ENCODE data around the gene IKZF4. TPM values are rescaled to one million over a fixed set of nuclear protein-coding genes. Genes with fewer than 3 reads are reported as not detected.
"Not testable (repeated sequence)": the region's sequence is repeated elsewhere in the genome, so short reads cannot be mapped to it uniquely, and the experiment has no call there.

Gene IKZF4
- total RNA-seq, result 10 to 100 TPM; 17.0 to 19.5 TPM

DNA sequence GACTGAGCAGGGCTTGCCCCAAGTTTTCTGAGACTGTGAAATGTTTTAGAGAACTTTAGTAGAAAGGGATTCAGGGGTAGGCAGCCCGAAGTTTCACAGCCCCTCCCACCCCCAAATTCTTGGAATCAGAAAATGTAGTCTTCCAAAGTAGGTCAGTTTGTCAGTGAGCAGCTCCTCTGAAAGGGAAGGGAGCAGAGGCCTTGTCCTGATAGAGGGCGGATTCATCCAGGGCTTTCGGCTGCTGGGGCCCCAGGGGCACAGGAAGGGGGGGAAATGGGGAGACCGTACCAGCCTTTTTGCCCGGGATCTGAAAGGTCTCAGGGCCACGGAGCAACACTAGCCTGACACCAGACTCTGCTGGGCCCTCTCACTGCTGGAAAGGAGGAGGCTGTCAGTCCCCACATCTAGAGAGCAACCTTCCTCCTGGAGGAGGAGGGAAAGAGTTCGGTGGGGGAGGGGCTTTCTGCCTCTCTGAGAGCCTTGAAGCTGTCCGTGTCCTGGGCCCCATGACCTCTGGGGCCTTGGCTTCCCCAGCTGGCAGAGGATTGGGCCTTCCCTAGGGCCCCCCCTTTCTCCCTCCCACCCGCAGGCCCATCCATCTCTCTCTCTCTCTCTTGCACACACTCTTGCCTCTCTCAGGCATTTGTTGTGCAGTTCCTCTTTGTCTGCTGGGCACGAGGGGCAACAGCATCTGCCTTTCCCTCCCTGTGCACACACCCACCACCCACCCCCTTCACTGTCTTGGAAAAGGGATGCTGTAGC lies at the start of gene IKZF4:
IKZF4 (plus strand) TSS at position 621 of the 762 bp plus-strand sequence. CDS start 451 bp downstream, outside the sequence.
- peak; percentile 37 to 39 for ATAC-seq
- Mint-ChIP-seq H3K36me3 (peaks cover 13 to 14% of the 10 kb centered on the region in 2 donors), H3K27ac (peak within 1 kb of the TSS; percentile 94 to 99), H3K9me3 (no peaks in the 10 kb centered on the region)
- no peak for DNase-seq (ENCODE audit: low spot score in 2 of 2)

DNA sequence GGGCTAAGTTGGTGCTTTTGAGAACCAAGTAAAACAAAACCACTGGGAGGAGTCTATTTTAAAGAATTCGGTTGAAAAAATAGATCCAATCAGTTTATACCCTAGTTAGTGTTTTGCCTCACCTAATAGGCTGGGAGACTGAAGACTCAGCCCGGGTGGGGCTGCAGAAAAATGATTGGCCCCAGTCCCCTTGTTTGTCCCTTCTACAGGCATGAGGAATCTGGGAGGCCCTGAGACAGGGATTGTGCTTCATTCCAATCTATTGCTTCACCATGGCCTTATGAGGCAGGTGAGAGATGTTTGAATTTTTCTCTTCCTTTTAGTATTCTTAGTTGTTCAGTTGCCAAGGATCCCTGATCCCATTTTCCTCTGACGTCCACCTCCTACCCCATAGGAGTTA lies 48.8 kb upstream of the IKZF4 start:
- H3K27ac Mint-ChIP-seq, result peak overlapping the region in 1 of 2 donors; percentile 88
- ATAC-seq (no peak), DNase-seq (ENCODE audit: low spot score in 2 of 2) (no peak)
- peaks cover 13 to 15% of the 10 kb centered on the region in 2 donors for H3K36me3 Mint-ChIP-seq
- H3K9me3 Mint-ChIP-seq, result no peaks in the 10 kb centered on the region

DNA sequence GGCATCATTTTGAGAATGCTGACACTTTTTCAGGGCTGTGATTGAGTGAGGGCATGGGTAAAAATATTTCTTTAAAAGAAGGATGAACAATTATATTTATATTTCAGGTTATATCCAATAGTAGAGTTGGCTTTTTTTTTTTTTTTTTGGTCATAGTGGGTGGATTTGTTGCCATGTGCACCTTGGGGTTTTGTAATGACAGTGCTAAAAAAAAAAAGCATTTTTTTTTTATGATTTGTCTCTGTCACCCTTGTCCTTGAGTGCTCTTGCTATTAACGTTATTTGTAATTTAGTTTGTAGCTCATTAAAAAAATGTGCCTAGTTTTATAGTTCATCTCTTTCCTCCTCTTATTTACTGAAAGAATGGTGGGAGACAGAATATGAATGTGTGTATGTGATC lies 48.4 kb upstream of the IKZF4 start:
- DNase-seq (ENCODE audit: low spot score in 2 of 2) (no peak), ATAC-seq (no peak)
- H3K27ac Mint-ChIP-seq, result no peak overlapping the region
- H3K36me3 Mint-ChIP-seq, result peaks cover 10 to 11% of the 10 kb centered on the region in 2 donors
- no peaks in the 10 kb centered on the region for H3K9me3 Mint-ChIP-seq

DNA sequence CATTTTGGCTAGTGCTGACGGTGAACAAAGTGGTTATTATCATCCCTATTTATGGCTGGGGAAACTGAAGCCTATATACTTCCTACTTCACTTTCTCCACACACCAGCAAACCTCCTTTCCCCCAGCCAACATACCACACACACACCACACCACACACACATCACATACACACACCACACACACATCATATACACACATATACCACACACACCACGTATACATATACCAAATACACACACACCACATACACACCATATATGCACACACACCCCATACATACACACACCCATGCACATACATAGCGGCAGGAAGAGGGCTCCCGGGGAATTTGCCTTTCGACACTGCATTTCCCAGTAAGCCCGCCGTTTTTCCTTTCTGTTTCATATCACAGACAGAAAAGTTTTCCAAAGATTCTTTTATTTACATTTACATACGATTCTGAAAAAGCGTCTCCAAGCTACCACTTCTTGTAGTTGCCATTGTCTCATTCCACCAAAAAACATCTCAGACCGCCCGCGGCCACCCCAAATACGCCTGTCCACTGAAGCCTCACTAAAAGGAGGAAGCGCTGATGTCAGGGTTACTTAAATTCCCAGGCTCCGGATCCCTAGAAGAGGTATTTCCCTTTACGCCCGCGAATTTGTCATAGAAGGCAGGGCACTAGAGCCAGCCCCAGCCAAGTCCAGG lies 47.8 kb upstream of the IKZF4 start:
- ATAC-seq (no peak), DNase-seq (ENCODE audit: low spot score in 2 of 2) (no peak)
- H3K36me3 Mint-ChIP-seq, result peaks cover 5 to 8% of the 10 kb centered on the region in 2 donors
- no peak overlapping the region for H3K27ac Mint-ChIP-seq
- H3K9me3 Mint-ChIP-seq, result no peaks in the 10 kb centered on the region

- H3K27ac Mint-ChIP-seq, result no peak within 1 kb of the TSS
- peak; percentile 90 to 93 for ATAC-seq
Observed at GRCh38 chr12:55973599-55974307, 47.1 kb upstream of the IKZF4 start, which contains the start of gene RAB5B. TSS of gene RAB5B (plus strand) at chr12:55974078. CDS start at chr12:55986961, 12,883 bp downstream.

GRCh38 chr12:55974308-55974730 lies 46.5 kb upstream of the IKZF4 start:
- peaks cover 0 to 9% of the 10 kb centered on the region in 2 donors for H3K36me3 Mint-ChIP-seq
- peak; percentile 12 to 21 for ATAC-seq
- peak in 1 of 2 donors; percentile 42 for DNase-seq (ENCODE audit: low spot score in 2 of 2)
- no peaks in the 10 kb centered on the region for H3K9me3 Mint-ChIP-seq
- no peak overlapping the region for H3K27ac Mint-ChIP-seq

More at GRCh38 chr12:55973599-55974307, 47.1 kb upstream of the IKZF4 start, which contains the start of gene RAB5B:
- Mint-ChIP-seq H3K9me3 (no peaks in the 10 kb centered on the region), H3K36me3 (peaks cover 0 to 9% of the 10 kb centered on the region in 2 donors)
- peak; percentile 95 to 99 for DNase-seq (ENCODE audit: low spot score in 2 of 2)

GRCh38 chr12:55978393-55978792 lies 42.5 kb upstream of the IKZF4 start:
- Mint-ChIP-seq H3K27ac (peak overlapping the region in 1 of 2 donors; percentile 48), H3K36me3 (peaks cover 0 to 9% of the 10 kb centered on the region in 2 donors), H3K9me3 (no peaks in the 10 kb centered on the region)
- ATAC-seq (no peak), DNase-seq (ENCODE audit: low spot score in 2 of 2) (no peak)

- Mint-ChIP-seq H3K9me3 (no peaks in the 10 kb centered on the region), H3K27ac (no peak overlapping the region), H3K36me3 (peaks cover 0 to 9% of the 10 kb centered on the region in 2 donors)
- ATAC-seq (no peak), DNase-seq (ENCODE audit: low spot score in 2 of 2) (no peak)
Observed at GRCh38 chr12:55979069-55979468, 41.8 kb upstream of the IKZF4 start.

DNA sequence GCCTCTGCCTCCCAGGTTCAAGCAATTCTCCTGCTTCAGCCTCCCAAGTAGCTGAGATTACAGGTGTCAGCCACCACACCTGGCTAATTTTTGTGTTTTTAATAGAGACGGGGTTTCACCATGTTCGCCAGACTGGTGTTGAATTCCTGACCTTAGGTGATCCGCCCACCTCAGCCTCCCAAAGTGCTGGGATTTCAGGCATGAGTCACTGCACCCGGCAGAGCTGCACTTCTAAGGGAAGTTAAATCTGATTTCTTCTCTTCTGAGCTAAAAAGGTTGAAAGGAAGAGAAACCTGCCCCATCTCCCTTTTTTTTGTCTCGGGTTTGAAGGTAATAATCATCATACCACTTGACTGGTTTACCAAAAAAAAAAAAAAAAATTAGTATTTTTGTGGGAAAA lies 39.0 kb upstream of the IKZF4 start:
- H3K36me3 Mint-ChIP-seq; H3K9me3 Mint-ChIP-seq; H3K27ac Mint-ChIP-seq; DNase-seq (ENCODE audit: low spot score in 2 of 2); ATAC-seq: not testable (repeated sequence)

DNA sequence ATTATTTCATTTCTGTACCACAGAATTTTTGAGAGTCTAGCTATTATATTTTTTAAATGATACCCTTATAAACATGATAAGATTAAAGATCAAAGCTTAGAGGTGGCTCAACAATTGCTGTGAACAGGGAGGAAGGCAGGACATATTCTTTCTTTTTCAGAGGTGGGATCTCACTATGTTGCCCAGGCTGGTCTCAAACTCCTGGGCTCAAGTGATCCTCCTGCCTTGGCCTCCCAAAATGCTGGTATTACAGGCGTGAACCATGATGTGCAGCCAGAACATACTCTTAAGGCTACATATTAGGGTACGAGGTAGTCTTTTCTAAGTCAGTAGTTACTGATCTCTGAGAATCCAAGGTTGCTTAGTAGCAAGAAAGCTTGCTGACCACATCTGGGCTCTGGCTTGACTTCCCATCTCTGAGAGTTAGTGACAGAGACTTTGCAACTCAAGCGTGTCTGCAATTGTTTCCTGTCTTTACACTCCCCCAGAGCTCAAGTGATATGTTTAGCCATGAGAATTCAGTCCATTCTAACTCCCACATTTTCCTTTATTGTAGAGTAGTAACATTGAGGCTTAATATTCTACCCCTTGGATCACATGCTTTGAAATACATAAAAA lies 38.4 kb upstream of the IKZF4 start:
- H3K9me3 Mint-ChIP-seq, result no peaks in the 10 kb centered on the region
- no peak for DNase-seq (ENCODE audit: low spot score in 2 of 2)
- H3K27ac Mint-ChIP-seq, result no peak overlapping the region
- ATAC-seq, result no peak
- peaks cover 0 to 9% of the 10 kb centered on the region in 2 donors for H3K36me3 Mint-ChIP-seq

GRCh38 chr12:55983232-55983842 lies 37.5 kb upstream of the IKZF4 start:
- H3K27ac Mint-ChIP-seq, result no peak overlapping the region
- peaks cover 0 to 1% of the 10 kb centered on the region in 2 donors for H3K36me3 Mint-ChIP-seq
- H3K9me3 Mint-ChIP-seq, result no peaks in the 10 kb centered on the region
- ATAC-seq (no peak), DNase-seq (ENCODE audit: low spot score in 2 of 2) (no peak)

GRCh38 chr12:55984861-55985260 lies 36.0 kb upstream of the IKZF4 start:
- Mint-ChIP-seq H3K9me3 (no peaks in the 10 kb centered on the region), H3K27ac (no peak overlapping the region), H3K36me3 (peaks cover 2 to 4% of the 10 kb centered on the region in 2 donors)
- DNase-seq (ENCODE audit: low spot score in 2 of 2) (no peak), ATAC-seq (no peak)

DNA sequence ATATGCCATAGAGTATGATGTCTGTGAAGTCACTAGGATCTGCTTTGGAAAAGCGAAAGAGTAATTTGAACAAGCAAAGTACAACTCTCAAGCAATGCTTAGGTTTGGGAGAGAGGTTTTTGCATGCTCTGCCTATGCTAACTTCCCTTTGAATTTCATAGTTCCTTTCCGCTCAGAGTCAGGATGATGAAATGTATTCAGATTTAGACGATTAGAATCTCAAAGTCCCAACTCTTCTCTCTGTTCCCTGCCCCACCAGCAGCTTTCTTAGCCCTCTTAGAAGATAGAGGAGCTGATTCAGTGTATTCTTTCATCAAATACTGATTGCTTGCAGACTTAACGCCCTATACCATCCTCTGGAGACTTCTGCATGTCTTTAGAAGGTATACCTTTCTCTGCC lies 35.5 kb upstream of the IKZF4 start:
- H3K9me3 Mint-ChIP-seq, result no peaks in the 10 kb centered on the region
- H3K27ac Mint-ChIP-seq, result peak overlapping the region in 1 of 2 donors; percentile 56
- ATAC-seq, result no peak
- H3K36me3 Mint-ChIP-seq, result peaks cover 6 to 7% of the 10 kb centered on the region in 2 donors
- no peak for DNase-seq (ENCODE audit: low spot score in 2 of 2)

- ATAC-seq, H3K9me3 Mint-ChIP-seq: not testable (repeated sequence)
- peak overlapping the region; percentile 56 to 66 for H3K27ac Mint-ChIP-seq
- peak in 1 of 2 donors; percentile 7 for DNase-seq (ENCODE audit: low spot score in 2 of 2)
- H3K36me3 Mint-ChIP-seq, result peaks cover 6 to 13% of the 10 kb centered on the region in 2 donors
Observed at GRCh38 chr12:55985976-55986375, 34.9 kb upstream of the IKZF4 start.

DNA sequence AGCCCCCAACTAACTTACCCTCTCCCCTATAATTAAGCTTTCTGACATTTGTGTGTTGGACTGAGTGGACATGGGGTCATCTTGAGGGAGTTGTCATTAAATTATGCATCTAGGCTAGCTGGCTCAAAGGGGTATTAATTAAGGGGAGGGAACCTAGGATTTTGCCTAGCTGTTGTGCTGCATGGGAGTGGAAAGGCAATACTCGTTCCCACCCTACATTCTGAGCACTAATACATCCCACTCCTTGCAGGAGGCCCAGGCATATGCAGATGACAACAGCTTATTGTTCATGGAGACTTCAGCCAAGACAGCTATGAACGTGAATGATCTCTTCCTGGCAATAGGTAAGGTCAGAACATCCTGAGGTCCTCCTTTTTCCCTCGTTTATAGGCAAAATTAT lies 29.7 kb upstream of the IKZF4 start:
- DNase-seq (ENCODE audit: low spot score in 2 of 2), result no peak
- peaks cover 6 to 23% of the 10 kb centered on the region in 2 donors for H3K36me3 Mint-ChIP-seq
- H3K9me3 Mint-ChIP-seq, result no peaks in the 10 kb centered on the region
- H3K27ac Mint-ChIP-seq, result no peak overlapping the region
- ATAC-seq, result no peak
